ENCODE results near the gene MRPL42.

MRPL42 gene

DNA sequence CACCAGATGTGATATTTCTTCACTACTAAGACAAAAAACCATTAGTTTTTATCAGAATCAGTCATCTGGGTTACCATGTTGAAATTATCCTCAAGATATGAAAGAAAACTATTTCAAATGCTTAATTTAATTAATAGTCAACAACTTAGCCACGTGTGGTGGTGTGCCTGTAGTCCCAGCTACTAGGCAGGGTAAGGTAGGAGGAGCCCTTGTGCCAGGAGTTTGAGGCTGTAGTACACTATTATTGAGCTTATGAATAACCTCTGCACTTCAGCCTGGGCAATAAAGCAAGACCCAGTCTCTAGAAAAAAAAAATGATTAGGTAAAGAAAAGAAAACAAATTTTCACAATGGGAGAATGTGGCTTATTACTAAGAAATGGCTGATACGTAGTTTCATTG is 33.4 kb downstream of the MRPL42 start:
- DNase-seq, result no peak

DNA sequence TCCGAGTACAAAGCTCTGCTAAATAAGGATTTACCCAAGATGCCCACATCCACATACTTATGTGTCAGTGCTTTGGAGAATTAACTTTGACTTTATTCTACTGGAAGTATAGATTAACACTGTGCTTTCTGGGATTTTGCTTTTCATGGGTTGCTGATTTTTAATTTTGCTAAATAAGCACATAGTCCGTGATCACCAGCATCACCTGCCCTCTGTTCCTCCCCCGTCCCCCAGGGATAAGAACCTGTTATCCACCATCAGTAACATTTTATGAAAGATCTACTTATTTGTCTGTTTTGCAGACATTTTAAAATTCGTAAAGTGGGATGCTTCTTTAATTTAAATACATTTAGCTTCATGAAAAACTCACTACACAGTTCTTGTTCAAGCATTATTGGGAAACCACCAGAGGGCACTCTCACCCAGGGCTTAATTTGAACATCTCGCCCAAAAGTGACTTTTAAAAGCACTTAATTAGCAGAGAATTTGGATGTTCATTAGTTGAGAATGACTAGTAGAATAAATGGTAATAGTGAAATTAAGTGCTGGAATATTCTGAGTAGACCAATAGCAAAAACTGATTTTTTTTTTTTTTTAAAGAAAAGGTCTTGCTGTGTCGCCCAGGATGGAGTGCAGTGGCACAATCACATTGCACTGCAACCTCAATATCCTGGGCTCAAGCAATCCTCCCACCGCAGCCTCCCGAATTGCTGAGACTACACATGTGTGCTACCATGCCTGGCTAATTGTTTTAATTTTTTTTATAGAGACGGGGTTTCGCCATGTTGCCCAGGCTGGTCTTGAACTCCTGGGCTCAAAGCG is 35.7 kb downstream of the MRPL42 start:
- peak; percentile 33 for DNase-seq

DNA sequence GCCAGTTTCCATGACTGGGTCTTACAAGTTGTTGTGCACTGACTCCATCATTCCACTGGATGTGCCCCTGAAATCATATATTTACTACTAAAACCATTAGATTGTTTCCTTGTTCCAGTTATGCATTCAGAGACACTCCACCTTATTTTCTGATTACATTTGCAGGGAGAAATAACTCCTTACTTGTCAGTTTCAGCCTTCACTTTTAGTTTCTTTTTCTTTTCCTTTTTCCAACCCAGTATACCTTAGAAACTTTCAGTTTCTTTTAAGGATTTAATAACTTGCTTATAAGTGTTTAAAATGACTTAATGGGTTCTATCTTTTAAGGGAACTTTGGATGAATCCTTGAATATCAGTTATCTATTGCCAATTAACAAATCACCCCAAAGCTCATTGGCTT is 39.9 kb downstream of the MRPL42 start:
- no peak for DNase-seq

DNA sequence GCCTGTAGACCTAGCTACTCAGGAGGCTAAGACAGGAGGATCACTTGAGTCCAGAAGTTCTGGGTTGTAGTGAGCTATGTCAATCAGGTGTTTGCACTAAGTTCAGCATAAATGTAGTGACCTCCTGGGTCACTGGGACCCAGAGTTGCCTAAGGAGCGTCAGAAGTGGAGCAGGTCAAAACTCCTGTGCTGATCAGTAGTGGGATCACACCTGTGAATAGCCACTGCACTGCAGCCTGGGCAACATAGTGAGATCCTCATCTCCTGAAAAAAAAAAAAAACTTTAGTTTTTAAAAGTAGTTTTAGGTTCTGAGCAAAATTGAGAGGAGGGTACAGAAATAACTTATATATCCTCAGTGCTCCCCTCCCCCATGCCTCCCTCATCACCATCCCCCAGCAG is 42.2 kb downstream of the MRPL42 start:
- DNase-seq, result no peak

DNA sequence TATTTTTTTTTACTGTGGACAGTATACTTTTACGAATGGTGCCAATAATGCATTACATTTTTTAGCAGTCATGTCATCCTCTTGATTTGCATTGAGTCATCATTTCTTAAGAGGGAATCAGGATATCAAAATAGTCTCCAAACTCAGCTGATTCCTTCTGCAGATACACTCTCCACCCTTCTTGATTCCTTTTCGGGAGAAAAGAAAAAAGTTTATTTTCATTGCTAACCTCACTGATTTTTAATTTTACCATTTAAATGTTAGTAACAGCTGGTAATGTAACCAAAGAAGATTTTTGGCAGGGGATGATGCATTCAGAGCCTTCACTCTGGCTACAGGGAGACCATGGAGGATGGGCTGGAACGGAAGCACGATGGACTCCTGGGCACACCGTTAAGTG is 47.5 kb downstream of the MRPL42 start:
- no peak for DNase-seq

DNA sequence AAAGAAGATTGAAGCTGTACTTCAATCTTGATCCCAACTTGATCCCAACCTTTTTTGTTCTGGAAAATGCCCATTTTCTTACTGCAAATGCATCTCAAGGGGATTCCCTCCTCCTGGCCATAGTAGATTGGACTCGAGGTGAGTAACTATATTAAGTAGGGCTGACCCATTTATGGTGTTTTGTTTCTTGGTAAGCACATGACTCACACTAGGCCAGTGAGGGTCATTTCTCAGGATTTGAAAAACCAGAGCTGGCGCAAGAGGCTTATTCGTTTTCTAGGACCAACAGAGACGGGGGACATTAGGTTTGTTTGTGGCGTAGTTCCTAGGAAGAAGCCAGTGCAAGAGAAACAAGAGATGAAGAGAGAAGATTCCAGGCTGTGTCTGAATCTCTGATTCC is 51.4 kb downstream of the MRPL42 start:
- DNase-seq, result no peak

DNA sequence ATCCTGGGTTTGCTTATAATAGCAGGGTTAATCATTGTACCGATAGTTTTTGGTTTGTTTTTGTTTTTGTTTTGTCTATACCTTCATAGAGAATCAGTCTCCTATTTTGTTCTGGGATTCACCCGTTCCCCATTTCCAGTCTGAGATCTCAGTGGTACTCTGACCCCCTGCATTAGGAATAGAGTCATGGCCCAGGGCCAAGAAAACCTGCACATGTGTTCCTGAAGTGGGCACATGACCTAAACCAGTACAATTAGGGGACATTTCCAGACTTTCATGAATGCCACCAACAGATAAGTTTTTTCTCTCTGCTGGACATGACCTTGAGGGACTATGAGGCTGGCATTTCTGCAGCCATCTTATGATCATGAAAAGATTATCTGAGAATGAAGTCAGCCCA is 52.5 kb downstream of the MRPL42 start:
- no peak for DNase-seq

DNA sequence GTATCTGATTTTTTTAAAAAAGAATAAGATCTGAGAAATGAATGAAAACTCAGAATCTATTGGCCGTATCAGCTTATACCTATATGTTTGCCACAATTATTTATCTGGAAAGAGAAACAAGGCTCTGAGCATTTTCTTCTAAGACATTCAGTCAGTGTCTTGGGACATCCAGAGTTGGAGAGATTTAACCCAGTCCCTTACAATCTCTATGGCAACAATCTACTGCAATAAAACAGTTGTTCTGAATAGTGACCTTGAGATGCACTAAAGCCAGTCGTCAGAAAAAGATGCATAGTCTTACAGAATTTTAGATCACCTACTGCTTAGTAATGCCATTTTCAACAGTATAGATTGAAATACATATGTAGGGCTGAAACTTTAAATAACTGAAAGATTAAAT is 53.1 kb downstream of the MRPL42 start:
- no peak for DNase-seq

DNA sequence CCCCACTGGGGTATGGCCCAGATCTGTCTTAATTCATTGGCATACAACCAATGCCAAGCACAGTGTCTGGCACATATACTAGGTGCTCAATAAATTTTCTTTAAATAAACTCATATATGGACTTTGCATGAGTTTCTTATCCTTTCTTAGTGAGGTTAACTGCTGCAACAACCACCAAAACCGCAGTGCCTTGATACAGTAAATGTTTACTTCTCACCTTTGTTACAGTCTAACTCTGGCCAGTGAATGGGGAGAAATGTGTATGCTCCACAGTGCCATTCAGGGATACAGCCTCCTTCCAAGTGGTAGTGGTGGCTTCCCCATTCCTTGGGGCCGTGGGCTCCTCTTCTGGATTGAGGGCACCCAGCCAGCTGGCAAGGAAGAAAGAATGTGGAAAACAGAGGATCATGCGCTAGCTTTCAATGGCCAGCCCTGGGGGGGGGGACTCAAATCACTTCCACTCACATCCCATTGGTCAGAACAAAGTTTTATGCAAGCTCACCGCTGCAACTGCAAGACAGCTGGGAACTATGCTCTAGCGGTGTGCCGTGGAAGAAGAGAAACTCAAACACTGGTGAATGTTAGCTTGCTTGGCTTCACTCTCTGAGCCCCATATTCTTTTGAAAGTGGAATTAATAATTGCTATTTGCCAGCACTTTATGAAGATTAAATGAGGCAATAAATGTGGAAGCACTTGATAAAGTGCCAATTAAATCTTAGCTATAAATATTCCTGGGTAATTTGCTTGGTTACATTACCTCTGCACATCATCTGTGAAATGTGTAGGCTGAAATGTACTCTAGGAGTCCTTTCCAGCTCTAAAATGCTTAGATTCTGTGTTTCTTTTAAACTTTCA is 54.1 kb downstream of the MRPL42 start:
- no peak for DNase-seq

DNA sequence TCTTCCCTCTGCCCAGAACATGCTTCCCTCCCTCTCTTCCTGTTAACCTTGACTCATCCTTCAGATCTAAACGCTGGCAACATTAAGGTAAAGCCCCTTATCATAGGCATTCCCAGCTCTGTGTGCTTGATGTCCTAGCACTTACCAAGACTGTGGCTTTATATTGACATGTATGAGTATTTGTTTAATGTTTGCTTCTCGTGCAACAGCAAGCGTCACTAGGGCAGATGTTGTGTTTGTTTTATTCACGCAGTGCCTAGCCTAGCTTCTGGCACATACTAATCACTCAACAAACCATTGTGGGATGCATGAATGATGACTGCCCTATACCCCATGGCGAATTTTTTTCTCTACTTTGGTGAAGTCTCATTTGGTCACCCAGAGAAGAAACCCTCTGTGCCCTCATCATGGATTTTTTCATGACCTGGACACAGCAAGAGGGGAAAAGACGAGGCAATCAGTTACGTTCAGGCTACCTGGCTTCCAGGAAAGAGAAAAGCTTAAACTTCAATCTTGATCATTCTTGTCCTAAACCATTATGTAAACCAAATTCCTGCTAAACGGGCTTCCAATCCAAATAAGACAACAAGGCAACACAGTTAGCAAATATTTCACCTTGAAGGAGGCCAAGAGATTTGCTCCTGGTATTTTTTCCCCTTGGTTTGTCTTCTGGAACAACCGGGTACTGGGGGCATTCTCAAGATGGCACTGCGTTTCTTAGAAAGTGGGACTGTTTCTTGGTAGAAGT is 57.2 kb downstream of the MRPL42 start:
- no peak for DNase-seq

DNA sequence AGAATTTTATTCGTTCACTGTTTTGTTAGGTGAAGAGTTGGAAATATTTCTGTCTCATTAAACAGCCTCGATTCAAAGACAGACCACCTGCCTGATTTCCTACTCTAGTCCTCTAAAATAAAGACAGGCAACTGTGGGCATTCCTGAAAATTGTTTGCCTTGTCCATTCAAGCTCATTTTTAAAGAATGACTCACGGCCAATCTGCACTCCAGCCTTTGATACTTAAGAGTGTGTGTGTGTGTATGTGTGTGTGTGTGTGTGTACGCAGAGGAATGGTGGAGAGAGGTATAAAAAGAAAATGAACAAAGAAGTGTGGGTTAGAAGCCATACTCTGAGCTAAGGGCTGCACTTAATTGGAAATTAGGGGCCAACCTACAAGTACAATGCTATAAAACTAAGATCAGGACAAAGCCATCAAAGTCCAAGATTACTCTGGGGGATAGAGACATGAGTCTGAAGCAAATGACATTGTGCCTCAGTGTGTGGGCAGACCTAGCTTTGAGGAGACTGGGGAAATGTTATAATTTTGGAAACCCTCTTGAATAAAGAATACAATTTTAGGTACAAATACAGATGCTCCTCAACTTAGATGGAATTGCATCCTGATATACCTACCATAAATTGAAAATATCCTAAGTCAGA is 59.6 kb downstream of the MRPL42 start:
- no peak for DNase-seq

DNA sequence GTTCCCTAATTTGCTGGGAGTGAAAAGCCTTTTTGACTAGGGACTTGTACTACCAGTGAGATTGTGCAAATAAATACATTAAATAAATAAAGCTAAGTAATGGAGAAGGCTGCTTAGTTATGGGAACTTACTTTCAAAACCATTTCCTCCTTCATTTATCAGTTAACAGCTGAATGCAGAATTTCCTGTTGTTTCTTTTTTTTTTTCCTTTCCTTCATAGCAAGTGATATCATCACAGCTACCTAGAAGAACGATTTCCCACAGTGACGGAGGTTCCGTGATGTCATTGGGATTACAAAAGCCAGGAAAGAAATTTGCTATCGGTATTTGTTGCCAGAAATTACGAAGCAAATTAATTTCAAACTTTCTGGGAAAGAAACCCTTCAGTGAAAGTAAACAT is 63.0 kb downstream of the MRPL42 start:
- DNase-seq, result no peak

DNA sequence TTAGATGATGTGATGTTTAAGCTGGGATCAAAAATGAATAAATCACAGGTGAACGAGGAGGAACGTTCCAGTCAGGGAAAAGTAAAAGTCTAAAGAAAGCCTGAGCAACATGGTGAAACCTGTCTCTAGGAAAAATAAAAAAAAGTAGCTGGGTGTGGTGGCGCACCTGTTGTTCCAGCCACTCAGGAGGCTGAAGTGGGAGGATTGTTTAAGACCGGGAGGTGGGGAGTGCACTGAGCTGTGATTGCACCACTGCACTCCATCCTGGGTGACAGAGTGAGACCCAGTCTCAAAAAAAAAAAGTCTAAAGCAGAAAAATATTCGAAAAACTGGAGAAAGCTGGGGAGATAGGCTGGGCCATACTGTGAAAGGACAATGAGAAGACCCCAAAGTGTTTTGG is 66.0 kb downstream of the MRPL42 start:
- no peak for DNase-seq

DNA sequence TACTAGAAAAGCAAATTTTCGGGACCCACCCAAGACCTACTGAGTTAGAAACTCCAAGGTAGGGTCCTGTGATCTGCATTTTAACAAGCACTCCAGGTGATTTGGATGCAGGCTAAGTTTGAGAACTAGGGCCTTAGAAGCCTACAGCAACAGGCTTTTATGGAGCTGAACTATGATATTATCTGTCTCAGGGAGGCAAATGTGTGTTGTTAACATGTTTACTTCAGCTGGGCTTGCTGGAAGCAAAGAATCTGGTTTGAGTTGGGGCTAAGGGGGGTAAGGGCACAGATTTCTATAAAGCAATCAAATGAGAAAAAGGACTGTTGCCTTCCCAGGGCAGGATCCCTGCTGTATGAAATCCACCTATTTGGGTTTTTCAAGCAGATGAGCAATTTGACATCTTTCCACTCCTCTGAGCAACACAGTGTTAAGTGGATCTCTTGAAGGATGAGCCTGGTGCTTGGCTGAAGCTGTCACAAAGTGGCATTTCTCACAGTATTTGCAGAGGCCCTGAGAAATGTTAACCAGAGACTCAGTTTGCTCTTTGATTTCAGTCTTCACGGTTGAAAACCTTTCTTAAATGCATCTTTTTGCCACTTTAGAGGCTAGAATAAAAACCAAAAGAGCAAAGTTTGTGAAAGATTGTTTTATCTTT is 68.9 kb downstream of the MRPL42 start:
- peak; percentile 51 for DNase-seq

DNA sequence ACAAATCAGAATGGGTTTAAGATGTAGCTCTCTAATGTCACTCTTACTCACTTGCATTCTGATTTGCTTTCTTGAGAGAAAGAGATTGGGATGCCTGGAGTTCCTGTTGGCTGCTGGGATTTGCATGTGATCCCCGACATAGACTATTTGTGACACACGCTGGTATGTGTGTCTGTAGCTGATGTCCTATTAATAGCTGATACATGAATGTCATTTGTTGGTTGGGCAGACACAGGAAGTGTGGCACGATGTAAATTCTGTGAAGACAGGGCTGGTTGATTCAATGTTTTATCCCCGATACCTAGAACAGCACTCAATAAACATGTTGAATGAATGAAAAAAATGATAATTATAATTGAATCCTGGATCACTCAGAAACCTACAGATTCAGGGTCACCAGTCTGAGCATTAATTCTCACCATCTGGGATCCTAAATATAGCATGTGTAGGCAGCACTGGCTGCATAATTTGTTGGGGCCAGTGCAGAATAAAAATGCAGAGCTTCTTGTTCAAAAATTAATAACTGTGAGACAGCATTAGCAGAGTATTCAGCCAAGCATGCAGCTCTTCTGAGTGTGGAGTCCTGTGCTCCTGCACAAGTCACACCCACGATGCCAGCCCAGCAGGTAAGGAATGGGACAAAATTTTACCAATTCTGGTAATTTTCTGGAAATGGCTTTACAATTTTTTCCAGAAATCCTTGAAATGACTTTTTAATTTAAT is 69.6 kb downstream of the MRPL42 start:
- peak; percentile 45 for DNase-seq

DNA sequence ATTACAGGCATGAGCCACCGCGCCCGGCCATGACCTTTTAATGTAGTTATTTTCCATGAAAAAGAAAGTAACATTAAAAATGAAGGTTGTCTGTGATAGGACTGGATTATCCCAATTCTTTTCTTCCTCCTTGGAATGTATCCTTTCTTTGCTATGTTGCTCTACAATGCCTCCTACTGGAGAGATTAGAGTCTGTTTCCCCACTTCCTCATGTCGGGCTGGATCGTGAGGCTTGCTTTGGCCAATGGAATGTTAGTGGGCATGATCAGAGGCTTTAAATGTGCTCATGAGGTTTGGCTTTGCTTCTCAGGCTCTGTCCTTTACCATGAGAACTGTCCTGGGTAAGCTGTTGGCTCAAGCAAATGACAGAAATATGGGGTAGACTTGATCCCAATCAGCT is 70.5 kb downstream of the MRPL42 start:
- no peak for DNase-seq

DNA sequence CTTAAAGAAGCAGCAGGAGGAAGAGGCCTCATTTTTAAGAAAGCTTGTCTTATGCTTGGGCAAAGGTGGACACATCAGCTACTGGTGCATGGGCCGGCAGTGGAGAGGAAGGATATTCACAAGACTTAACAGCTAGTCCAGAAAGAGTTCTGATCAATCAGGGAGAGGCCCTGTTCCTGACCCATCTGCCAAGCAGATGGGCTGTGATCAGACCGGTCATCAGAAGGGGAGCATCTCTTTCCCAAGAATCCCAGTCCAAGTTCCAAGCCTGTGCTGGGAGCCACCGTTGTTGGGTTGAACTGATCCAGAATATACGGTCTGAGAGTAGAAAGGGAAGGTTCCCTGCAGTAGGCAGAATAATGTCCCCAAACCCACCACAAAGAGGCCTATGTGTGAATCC is 72.5 kb downstream of the MRPL42 start:
- no peak for DNase-seq

DNA sequence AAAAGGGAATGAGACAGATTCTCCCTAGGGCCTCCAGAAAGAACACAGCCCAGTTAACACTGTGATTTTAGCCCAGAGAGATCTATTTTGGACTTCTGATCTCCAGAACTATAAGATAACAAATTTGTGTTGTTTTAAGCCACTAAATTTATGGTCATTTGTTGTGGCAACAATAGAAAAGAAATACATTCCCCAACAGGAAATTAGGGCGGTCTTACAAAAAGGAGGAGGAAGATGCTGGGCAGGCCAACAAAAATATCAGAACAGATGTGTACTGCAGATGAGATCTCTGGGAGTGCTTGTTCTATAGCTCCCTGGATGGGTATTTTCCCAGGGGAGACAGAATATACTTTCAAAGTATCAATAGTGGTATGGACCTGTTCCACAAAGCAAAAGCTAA is 73.2 kb downstream of the MRPL42 start:
- no peak for DNase-seq

DNA sequence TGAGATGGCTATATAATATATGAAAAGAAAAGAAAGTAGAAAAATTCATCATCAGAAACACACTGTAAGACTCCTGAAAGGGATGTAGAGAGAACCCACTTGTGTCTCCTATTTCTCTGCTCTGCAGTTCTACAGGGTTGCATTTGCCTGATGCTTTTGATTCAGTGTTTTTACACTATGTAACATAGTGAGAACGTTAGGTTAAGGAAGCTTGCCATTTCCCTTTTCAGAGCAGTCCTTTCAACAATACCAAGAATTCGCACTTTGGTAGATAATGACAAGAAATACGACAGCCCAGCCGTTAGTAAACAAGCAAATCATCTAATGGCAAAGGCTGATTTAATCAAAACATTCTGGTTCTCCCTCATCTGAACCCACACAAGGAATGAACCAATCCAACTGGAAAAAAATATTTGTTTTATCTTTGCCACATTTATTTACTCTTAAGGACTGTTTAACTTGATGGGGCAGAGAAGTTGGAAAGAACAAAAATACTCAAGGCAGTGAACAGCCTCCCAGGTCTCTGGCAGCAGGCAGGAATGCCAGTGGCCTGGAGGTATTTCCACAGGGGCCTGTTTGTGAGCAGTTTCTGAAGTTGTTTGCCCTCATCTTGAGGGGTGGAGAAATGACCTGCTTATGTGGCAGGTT is 74.4 kb downstream of the MRPL42 start:
- DNase-seq, result no peak

DNA sequence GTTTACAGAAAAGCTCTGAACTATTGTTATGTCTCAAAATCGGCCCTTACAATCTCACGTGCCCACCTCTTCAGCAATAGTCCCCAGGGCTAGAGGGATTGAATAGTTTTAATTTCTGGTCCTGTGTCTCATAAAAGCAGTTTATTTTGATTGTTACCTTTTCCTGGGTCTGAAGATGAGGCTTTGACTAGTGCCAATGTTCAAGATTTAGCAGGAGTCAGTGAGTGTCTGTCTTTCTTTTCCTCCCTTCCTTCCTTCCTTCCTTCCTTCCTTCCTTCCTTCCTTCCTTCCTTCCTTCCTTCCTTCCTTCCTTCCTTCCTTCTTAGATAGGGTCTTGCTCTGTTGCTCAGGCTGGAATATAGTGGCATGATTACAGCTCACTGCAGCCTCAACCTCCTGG is 80.5 kb downstream of the MRPL42 start:
- no peak for DNase-seq

DNA sequence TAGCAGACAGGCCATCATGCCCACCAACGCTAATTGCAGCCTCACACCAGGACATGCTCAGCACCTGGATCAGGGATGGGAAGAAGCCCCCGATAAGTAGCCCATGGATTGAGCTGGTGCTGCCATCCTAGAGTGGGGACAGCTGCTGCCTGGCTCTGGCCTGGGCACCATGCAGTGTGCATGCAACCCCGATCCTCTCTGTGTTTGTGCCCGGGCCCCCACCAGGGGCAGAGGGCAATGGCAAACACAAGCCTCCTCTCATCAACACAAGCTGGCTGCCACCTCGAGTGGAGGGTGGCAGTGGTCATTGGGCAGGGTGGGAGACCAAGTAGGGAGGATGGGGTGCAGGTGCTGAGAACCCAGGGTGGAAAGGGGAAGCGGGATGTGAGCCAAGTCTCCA is 81.9 kb downstream of the MRPL42 start:
- DNase-seq, result no peak
